Fibroblast of lung (primary cell): ENCODE results near the gene MISP3. TPM values are rescaled to one million over a fixed set of nuclear protein-coding genes. Genes with fewer than 3 reads are reported as not detected.
A peak's percentile ranks its signal among the peaks of the same experiment; 100 is the strongest.

Experiments used
- DNase-seq, 2 donors: peaks; one replicate each; pipeline versions ENCODE4 v3.0.0 to v3.0.0-alpha.2; 2010; ENCODE audit warnings: low read depth in 2 of 2
- H2AFZ ChIP-seq: 2 replicates; pipeline ENCODE4 v1.5.1; 2012; ENCODE audit warnings: low read length, control low read depth, inconsistent platforms
- H3K27ac ChIP-seq: 2 replicates; pipeline ENCODE4 v1.5.1; 2011; ENCODE audit warnings: low read length, control low read depth; ENCODE audit not compliant: insufficient read depth
- H3K27me3 ChIP-seq: 2 replicates; pipeline ENCODE4 v1.5.1; 2011; ENCODE audit warnings: mild to moderate bottlenecking, low read length; ENCODE audit not compliant: control insufficient read depth, insufficient read depth
- H3K36me3 ChIP-seq: 2 replicates; pipeline ENCODE4 v1.5.1; 2011; ENCODE audit warnings: low read length; ENCODE audit not compliant: control insufficient read depth, insufficient read depth
- H3K4me1 ChIP-seq: 2 replicates; pipeline ENCODE4 v1.5.1; 2011; ENCODE audit warnings: low read length; ENCODE audit not compliant: control insufficient read depth, insufficient read depth; ENCODE audit errors: extremely low read depth
- H3K4me2 ChIP-seq: 2 replicates; pipeline ENCODE4 v1.5.1; 2011; ENCODE audit warnings: low read length, control low read depth; ENCODE audit not compliant: insufficient read depth; ENCODE audit errors: extremely low read depth
- H3K4me3 ChIP-seq, 4 experiments: fragments of 200-600 bp in 1 of 4; sonication (generic) in 1 of 4; replicated peaks in 1 of 4; 2 replicates each; pipeline ENCODE4 v1.5.1; 2011 to 2016; ENCODE audit warnings: low read length in 4 of 4, low read depth in 3 of 4, mild to moderate bottlenecking in 3 of 4, control low read depth in 2 of 4, inconsistent platforms in 1 of 4, mixed read lengths in 1 of 4; ENCODE audit not compliant: insufficient read depth in 1 of 4; ENCODE audit errors: control extremely low read depth in 1 of 4
- H3K79me2 ChIP-seq: 2 replicates; pipeline ENCODE4 v1.5.1; 2012; ENCODE audit warnings: mild to moderate bottlenecking, low read length, inconsistent platforms; ENCODE audit not compliant: control insufficient read depth, insufficient read depth
- H3K9ac ChIP-seq: 2 replicates; pipeline ENCODE4 v1.5.1; 2011; ENCODE audit warnings: mild to moderate bottlenecking, low read length, control low read depth; ENCODE audit not compliant: insufficient read depth
- H3K9me3 ChIP-seq: 2 replicates; pipeline ENCODE4 v1.5.1; 2012; ENCODE audit warnings: low read depth, low read length; ENCODE audit not compliant: control insufficient read depth, insufficient read depth
- H4K20me1 ChIP-seq: 2 replicates; pipeline ENCODE4 v1.5.1; 2011; ENCODE audit warnings: low read length; ENCODE audit not compliant: control insufficient read depth, insufficient read depth; ENCODE audit errors: extremely low read depth
- EZH2 ChIP-seq: IDR thresholded peaks from 2 replicates; pipeline ENCODE4 v1.5.1; 2012; ENCODE audit warnings: low read length, control low read depth, mild to moderate bottlenecking; ENCODE audit errors: missing control alignments
- polyA plus RNA-seq, 2 donors: library from polyadenylated mRNA; depleted of rRNA in 1 of 2; stranded (reverse) in 1 of 2; unstranded in 1 of 2; fragments of >200 nt; gene quantifications; 2 replicates each; pipeline ENCODE4 v1.2.1, GENCODE V29; 2011 to 2012; ENCODE audit warnings: missing spikeins in 1 of 2
- total RNA-seq: library from RNA; depleted of rRNA; stranded (reverse); fragments of >200 nt; gene quantifications from 2 replicates; pipeline ENCODE4 v1.2.1, GENCODE V29; 2014
- TF ChIP-seq, protein P1 (sequence below), 2 donors: IDR thresholded peaks in 1 of 2; conservative IDR thresholded peaks in 1 of 2; 1 replicate in 1 of 2; 2 replicates in 1 of 2; pipeline ENCODE4 v1.5.1; 2011 to 2012; ENCODE audit warnings: low read length in 2 of 2, control low read depth in 1 of 2, inconsistent platforms in 1 of 2, low read depth in 1 of 2, mild to moderate bottlenecking in 1 of 2

The MISP3 gene
- total and polyA plus RNA-seq, 2 donors (not counting 1 experiment from before 2014, with no cell fraction given) = 0.33 to 0.83 TPM

DNA sequence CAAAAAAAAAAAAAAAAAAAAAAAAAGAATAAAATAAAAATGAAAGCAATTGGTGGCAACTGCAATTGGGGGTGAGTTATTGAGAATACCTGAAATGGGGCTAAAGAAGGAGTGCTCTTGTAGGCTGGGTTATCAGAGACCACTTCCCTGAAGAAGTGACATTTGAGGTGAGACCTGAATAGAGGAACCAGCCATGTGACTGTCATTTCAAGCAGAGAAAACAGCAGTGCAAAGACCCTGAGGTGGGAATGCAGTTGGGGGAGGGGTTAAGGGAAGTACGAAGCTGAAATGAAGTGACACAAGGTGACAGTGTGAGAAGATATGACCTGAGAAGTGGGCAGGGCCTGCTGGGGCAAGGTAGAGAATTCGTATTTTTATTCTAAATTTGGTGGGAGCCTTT lies 6.5 kb upstream of the MISP3 start:
- H3K4me3 ChIP-seq = no peak overlapping the region
- no peak overlapping the region for H3K4me2 ChIP-seq
- H4K20me1 ChIP-seq = no peaks in the 10 kb centered on the region
- H3K79me2 ChIP-seq = no peaks in the 10 kb centered on the region
- H3K4me1 ChIP-seq = no peaks in the 10 kb centered on the region
- H3K9ac ChIP-seq = no peak overlapping the region
- no peak for DNase-seq
- TF ChIP-seq, protein P1, sequence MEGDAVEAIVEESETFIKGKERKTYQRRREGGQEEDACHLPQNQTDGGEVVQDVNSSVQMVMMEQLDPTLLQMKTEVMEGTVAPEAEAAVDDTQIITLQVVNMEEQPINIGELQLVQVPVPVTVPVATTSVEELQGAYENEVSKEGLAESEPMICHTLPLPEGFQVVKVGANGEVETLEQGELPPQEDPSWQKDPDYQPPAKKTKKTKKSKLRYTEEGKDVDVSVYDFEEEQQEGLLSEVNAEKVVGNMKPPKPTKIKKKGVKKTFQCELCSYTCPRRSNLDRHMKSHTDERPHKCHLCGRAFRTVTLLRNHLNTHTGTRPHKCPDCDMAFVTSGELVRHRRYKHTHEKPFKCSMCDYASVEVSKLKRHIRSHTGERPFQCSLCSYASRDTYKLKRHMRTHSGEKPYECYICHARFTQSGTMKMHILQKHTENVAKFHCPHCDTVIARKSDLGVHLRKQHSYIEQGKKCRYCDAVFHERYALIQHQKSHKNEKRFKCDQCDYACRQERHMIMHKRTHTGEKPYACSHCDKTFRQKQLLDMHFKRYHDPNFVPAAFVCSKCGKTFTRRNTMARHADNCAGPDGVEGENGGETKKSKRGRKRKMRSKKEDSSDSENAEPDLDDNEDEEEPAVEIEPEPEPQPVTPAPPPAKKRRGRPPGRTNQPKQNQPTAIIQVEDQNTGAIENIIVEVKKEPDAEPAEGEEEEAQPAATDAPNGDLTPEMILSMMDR (conservative IDR thresholded peaks at IDR 0.05 in 1 of 2, IDR thresholded peaks at IDR 0.05 in 1 of 2; ENCODE audit: low read depth in 1 of 2, low read length in 2 of 2) = no peak
- no peak for TF ChIP-seq EZH2
- H2AFZ ChIP-seq = no peak overlapping the region
- H3K27me3 ChIP-seq = no peaks in the 10 kb centered on the region
- no peak overlapping the region for H3K27ac ChIP-seq
- no peaks in the 10 kb centered on the region for H3K9me3 ChIP-seq
- H3K36me3 ChIP-seq = no peaks in the 10 kb centered on the region

DNA sequence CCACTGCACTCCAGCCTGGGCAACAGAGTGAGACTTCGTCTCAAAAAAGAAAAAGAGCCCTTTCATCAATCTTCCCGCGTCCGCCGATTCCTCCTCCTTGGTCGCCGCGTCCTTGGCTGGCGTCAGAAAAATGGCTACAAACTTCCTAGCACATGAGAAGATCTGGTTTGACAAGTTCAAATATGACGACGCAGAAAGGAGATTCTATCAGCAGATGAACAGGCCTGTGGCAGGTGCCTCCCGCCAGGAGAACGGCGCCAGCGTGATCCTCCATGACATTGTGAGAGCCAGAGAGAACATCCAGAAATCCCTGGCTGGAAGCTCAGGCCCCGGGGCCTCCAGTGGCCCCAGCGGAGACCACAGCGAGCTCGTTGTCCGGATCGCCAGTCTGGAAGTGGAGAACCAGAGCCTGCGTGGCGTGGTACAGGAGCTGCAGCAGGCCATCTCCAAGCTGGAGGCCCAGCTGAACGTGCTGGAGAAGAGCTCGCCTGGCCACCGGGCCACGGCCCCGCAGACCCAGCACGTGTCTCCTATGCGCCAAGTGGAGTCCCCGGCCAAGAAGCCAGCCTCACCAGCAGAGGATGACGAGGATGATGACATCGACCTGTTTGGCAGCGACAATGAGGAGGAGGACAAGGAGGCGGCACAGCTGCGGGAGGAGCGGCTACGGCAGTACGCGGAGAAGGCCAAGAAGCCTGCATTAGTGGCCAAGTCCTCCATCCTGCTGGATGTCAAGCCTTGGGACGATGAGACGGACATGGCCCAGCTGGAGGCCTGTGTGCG lies 2.1 kb upstream of the MISP3 start:
- Histone ChIP-seq H3K4me1 (peaks cover 7% of the 10 kb centered on the region), H3K27me3 (no peaks in the 10 kb centered on the region), H3K4me2 (no peak overlapping the region), H3K9ac (no peak overlapping the region), H3K9me3 (no peaks in the 10 kb centered on the region), H3K4me3 (no peak overlapping the region), H3K36me3 (no peaks in the 10 kb centered on the region), H3K79me2 (no peaks in the 10 kb centered on the region), H2AFZ (no peak overlapping the region), H4K20me1 (no peaks in the 10 kb centered on the region), H3K27ac (no peak overlapping the region)
- DNase-seq = no peak
- TF ChIP-seq EZH2 = no peak
- TF ChIP-seq, protein P1 (conservative IDR thresholded peaks at IDR 0.05 in 1 of 2, IDR thresholded peaks at IDR 0.05 in 1 of 2; ENCODE audit: low read depth in 1 of 2, low read length in 2 of 2) = no peak

DNA sequence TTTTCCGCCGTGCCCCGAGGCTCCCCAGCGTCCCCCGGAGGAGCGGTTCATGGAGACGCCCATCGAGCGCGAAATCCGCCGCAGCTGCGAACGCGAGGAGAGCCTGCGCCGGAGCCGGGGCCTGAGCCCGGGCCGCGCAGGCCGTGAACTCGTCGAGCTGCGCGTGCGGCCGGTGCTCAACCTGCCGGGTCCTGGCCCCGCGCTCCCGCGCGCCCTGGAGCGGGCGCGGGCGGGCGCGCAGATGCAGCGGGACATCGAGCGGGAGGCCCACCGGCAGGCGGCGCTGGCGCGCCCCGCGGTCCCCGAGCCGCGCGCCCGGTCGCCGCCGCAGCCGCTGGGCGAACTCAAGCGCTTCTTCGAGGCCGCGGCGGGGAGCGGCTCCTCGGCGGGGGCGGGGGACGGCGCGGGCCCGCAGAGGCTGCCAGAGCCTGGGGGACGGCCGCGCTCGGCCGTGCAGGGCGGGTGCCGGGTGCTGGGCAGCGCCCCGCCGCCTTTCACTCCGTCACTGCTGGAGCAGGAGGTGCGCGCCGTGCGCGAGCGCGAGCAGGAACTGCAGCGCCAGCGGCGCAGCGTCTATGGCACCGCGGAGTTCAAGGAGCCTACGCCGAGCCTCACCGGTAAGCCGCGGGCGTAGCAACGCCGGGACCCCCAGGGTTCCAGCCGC lies 807 bp downstream of the MISP3 start:
- Histone ChIP-seq H3K9ac (peak overlapping the region; percentile 36), H3K4me1 (peaks cover 7% of the 10 kb centered on the region), H3K4me3 (peak overlapping the region; percentile 68 to 85 (median 78)), H4K20me1 (no peaks in the 10 kb centered on the region), H3K36me3 (no peaks in the 10 kb centered on the region), H3K9me3 (no peaks in the 10 kb centered on the region), H2AFZ (peak overlapping the region; percentile 50), H3K79me2 (no peaks in the 10 kb centered on the region), H3K4me2 (peak overlapping the region; percentile 86), H3K27ac (peak overlapping the region; percentile 47), H3K27me3 (no peaks in the 10 kb centered on the region)
- DNase-seq = peak; percentile 78 to 83
- TF ChIP-seq, protein P1 (conservative IDR thresholded peaks at IDR 0.05 in 1 of 2, IDR thresholded peaks at IDR 0.05 in 1 of 2; ENCODE audit: low read depth in 1 of 2, low read length in 2 of 2) = peak in 1 of 2 donors; percentile 13
- no peak for TF ChIP-seq EZH2
